CD4-positive, alpha-beta T cell (primary cell): Measurements from ENCODE around the gene PSMB1. TPM values are rescaled to one million over a fixed set of nuclear protein-coding genes. Genes with fewer than 3 reads are reported as not detected.

ENCODE experiments used
- ATAC-seq: fragments of 200-7000 bp; cut with Tn5 transposase; one replicate; pipeline ENCODE4 v1.10.0; 2022; ENCODE audit warnings: mild to moderate bottlenecking; ENCODE audit not compliant: poor library complexity
- CTCF ChIA-PET: fragments of 350-600 bp; sonication (Branson Sonifier 250); formaldehyde crosslinking; loops from one replicate; lab custom pipeline; 2021; ENCODE audit warnings: antibody characterized with exemption, inconsistent platforms; lab: Charles Lee
- POLR2A ChIA-PET: fragments of 350-600 bp; sonication (Branson Sonifier 250); formaldehyde crosslinking; loops from one replicate; lab custom pipeline; 2021; ENCODE audit warnings: antibody characterized with exemption, inconsistent platforms; lab: Charles Lee
- DNase-seq, 14 experiments: peaks; one replicate each; pipeline ENCODE4 v3.0.0-alpha.2; 2013 to 2020; ENCODE audit warnings: mixed read lengths in 2 of 14
- H3K27ac ChIP-seq, 2 donors: one replicate each; pipeline versions ENCODE4 v1.5.1 to v1.7.0; 2013; ENCODE audit warnings: low read length in 2 of 2, low read depth in 1 of 2, mild to moderate bottlenecking in 1 of 2
- H3K27me3 ChIP-seq, 2 experiments: 1 replicate in 1 of 2; 2 replicates in 1 of 2; pipeline versions ENCODE4 v1.6.1 to v1.7.0; 2013; ENCODE audit warnings: low read length in 2 of 2, control low read depth in 1 of 2, mild to moderate bottlenecking in 1 of 2, moderate library complexity in 1 of 2; ENCODE audit not compliant: insufficient read depth in 2 of 2, control insufficient read depth in 1 of 2
- H3K36me3 ChIP-seq: one replicate; pipeline ENCODE4 v1.6.1; 2013; ENCODE audit warnings: low read length, control low read depth; ENCODE audit not compliant: insufficient read depth
- H3K4me1 ChIP-seq: one replicate; pipeline ENCODE4 v1.6.1; 2013; ENCODE audit warnings: low read length, control low read depth; ENCODE audit not compliant: insufficient read depth
- H3K4me3 ChIP-seq: one replicate; pipeline ENCODE4 v1.5.1; 2013; ENCODE audit warnings: mild to moderate bottlenecking, low read length, moderate library complexity
- H3K9me3 ChIP-seq, 2 experiments: 1 replicate in 1 of 2; 2 replicates in 1 of 2; pipeline versions ENCODE4 v1.6.1 to v1.7.0; 2013; ENCODE audit warnings: low read length in 2 of 2, mild to moderate bottlenecking in 2 of 2, control low read depth in 1 of 2, moderate library complexity in 1 of 2; ENCODE audit not compliant: control insufficient read depth in 1 of 2, insufficient read depth in 1 of 2
- H3K27ac Mint-ChIP-seq: one replicate; pipeline ENCODE4 v1.8.0; 2020; ENCODE audit warnings: mixed read lengths
- H3K27me3 Mint-ChIP-seq: one replicate; pipeline ENCODE4 v1.8.0; 2021; ENCODE audit warnings: mixed read lengths
- H3K36me3 Mint-ChIP-seq: one replicate; pipeline ENCODE4 v1.8.0; 2021; ENCODE audit warnings: low read depth, mixed read lengths
- H3K4me1 Mint-ChIP-seq: one replicate; pipeline ENCODE4 v1.8.0; 2021; ENCODE audit warnings: low read depth, mixed read lengths
- H3K4me3 Mint-ChIP-seq: one replicate; pipeline ENCODE4 v1.8.0; 2020; ENCODE audit warnings: mild to moderate bottlenecking, mixed read lengths
- H3K9me3 Mint-ChIP-seq: one replicate; pipeline ENCODE4 v1.8.0; 2020; ENCODE audit warnings: mixed read lengths
- CTCF ChIP-seq: fragments of 200-600 bp; IDR thresholded peaks from one replicate; pipeline ENCODE4 v1.8.0; 2022; ENCODE audit warnings: antibody characterized with exemption, mild to moderate bottlenecking
- intact Hi-C, 2 experiments: fragments of 100-400 bp; cut with DNase I in 1 of 2; cut with micrococcal nuclease in 1 of 2; formaldehyde crosslinking; loops; one replicate each; pipeline versions ENCODE4 v1.15.1 to v1.9.0; 2023 to 2025; cut with DNase I, micrococcal nuclease
- total RNA-seq, 174 experiments: library from RNA in 2 of 174; stranded (reverse) in 2 of 174; gene quantifications; one replicate each; pipeline ENCODE4 v1.2.3 and lab custom pipeline; 2021 to 2026

Gene PSMB1
- total RNA-seq, 2 experiments from 2014 or later, result 98.8 to 108 TPM

GRCh38 chr6:170555305-170555704, 2.2 kb upstream of the PSMB1 start:
- POLR2A ChIA-PET, result no interaction called here
- intact Hi-C loops, result loop anchor here (1.0 to 10.0 kb wide), 2 partner anchors 25 to 831 kb away; partner anchors contain the start of gene PHF10 (in 1 of the 2)
- no peak overlapping the region for H3K27ac Mint-ChIP-seq
- Histone ChIP-seq H3K27me3 (no peaks in the 10 kb centered on the region), H3K4me3 (peak overlapping the region; percentile 96), H3K36me3 (peaks cover 26% of the 10 kb centered on the region), H3K4me1 (peaks cover 32% of the 10 kb centered on the region), H3K27ac (no peak overlapping the region), H3K9me3 (no peaks in the 10 kb centered on the region)
- peaks cover 35% of the 10 kb centered on the region for H3K36me3 Mint-ChIP-seq
- no peaks in the 10 kb centered on the region for H3K27me3 Mint-ChIP-seq
- ATAC-seq (no peak), DNase-seq (no peak)
- no peak overlapping the region for H3K4me3 Mint-ChIP-seq
- no peaks in the 10 kb centered on the region for H3K9me3 Mint-ChIP-seq
- peaks cover 27% of the 10 kb centered on the region for H3K4me1 Mint-ChIP-seq
- CTCF ChIA-PET, result no interaction called here
- no peak for TF ChIP-seq CTCF

GRCh38 chr6:170554796-170555137, 1.7 kb upstream of the PSMB1 start:
- H3K27ac Mint-ChIP-seq, result no peak overlapping the region
- TF ChIP-seq CTCF, result no peak
- Histone ChIP-seq H3K4me3 (peak overlapping the region; percentile 96), H3K9me3 (no peaks in the 10 kb centered on the region), H3K36me3 (peaks cover 29% of the 10 kb centered on the region), H3K27me3 (no peaks in the 10 kb centered on the region), H3K4me1 (peaks cover 34% of the 10 kb centered on the region), H3K27ac (peak overlapping the region; percentile 74 to 89)
- no peaks in the 10 kb centered on the region for H3K27me3 Mint-ChIP-seq
- peaks cover 35% of the 10 kb centered on the region for H3K36me3 Mint-ChIP-seq
- H3K4me3 Mint-ChIP-seq, result no peak overlapping the region
- ChIA-PET CTCF (no interaction called here), POLR2A (interaction anchor here (1.4 to 3.8 kb wide), 3 partner anchors 11 to 803 kb away, joined by 5 to 100 read pairs (median 67); partner anchors contain the start of genes DYNLT2, ERMARD and PDCD2)
- intact Hi-C loops, result loop anchor here (1.0 to 10.0 kb wide), 6 partner anchors 26 to 1342 kb away; partner anchors contain the start of genes DYNLT2 (in 2 of the 2), ERMARD (in 2 of the 2), FAM120B (in 1 of the 2) and PHF10 (in 1 of the 2)
- DNase-seq (no peak), ATAC-seq (no peak)
- no peaks in the 10 kb centered on the region for H3K9me3 Mint-ChIP-seq
- peaks cover 27% of the 10 kb centered on the region for H3K4me1 Mint-ChIP-seq

- H3K27me3 ChIP-seq, result no peaks in the 10 kb centered on the region
- ChIA-PET CTCF (interaction anchor here (0.7 to 2.3 kb wide), 2 partner anchors 30 to 722 kb away, joined by 3 to 9 read pairs; partner anchors contain the start of gene PDCD2), POLR2A (interaction anchor here (0.6 to 3.8 kb wide), 18 partner anchors 8 to 852 kb away, joined by 3 to 100 read pairs (median 6); partner anchors contain the start of genes C6orf120, DYNLT2, ERMARD and PDCD2)
- TF ChIP-seq CTCF, result no peak
- peak within 1 kb of the TSS; percentile 93 for H3K27ac ChIP-seq
- Mint-ChIP-seq H3K4me1 (peaks cover 27% of the 10 kb centered on the region), H3K27ac (no peak within 1 kb of the TSS), H3K9me3 (no peaks in the 10 kb centered on the region), H3K4me3 (no peak within 1 kb of the TSS), H3K27me3 (no peaks in the 10 kb centered on the region), H3K36me3 (peaks cover 35% of the 10 kb centered on the region)
- peaks cover 32% of the 10 kb centered on the region for H3K36me3 ChIP-seq
- H3K4me1 ChIP-seq, result peaks cover 34% of the 10 kb centered on the region
- DNase-seq, result peak; percentile 91 to 99 (median 96)
- intact Hi-C loops, result loop anchor here (1.0 to 10.0 kb wide), 5 partner anchors 29 to 1342 kb away; partner anchors contain the start of genes DYNLT2 (in 2 of the 2), ERMARD (in 2 of the 2), FAM120B (in 1 of the 2) and PHF10 (in 1 of the 2)
- H3K9me3 ChIP-seq, result no peaks in the 10 kb centered on the region
- peak within 1 kb of the TSS; percentile 96 for H3K4me3 ChIP-seq
- peak; percentile 90 for ATAC-seq
These were observed 1.1 kb upstream of the PSMB1 start, which contains the start of gene TBP for GRCh38 chr6:170554013-170554795. Gene TBP, plus strand, starts transcription at chr6:170554369. Its CDS starts 2,661 bp downstream, at chr6:170557030.
